ENCODE results near the gene FNBP1L.

The FNBP1L gene

DNA sequence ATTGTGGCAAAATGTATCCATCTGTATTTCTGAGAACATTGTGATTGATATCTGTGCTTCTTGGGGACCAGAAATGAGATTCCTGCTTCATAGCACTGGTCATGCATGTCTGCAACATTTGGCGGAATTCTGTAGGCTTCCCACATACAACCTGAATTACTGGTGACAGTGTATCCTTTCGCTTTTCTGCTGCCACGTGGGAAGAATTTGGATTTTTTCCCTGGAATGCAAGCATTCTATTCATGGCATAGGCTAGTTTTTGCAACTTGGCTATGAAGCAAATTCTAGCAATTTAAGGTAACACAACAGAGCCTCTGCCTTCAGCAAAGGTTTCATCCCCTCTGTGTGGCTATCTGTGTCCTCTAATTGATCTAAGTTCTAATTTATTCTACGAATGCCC is 147.8 kb downstream of the FNBP1L start:
- no peak for DNase-seq

DNA sequence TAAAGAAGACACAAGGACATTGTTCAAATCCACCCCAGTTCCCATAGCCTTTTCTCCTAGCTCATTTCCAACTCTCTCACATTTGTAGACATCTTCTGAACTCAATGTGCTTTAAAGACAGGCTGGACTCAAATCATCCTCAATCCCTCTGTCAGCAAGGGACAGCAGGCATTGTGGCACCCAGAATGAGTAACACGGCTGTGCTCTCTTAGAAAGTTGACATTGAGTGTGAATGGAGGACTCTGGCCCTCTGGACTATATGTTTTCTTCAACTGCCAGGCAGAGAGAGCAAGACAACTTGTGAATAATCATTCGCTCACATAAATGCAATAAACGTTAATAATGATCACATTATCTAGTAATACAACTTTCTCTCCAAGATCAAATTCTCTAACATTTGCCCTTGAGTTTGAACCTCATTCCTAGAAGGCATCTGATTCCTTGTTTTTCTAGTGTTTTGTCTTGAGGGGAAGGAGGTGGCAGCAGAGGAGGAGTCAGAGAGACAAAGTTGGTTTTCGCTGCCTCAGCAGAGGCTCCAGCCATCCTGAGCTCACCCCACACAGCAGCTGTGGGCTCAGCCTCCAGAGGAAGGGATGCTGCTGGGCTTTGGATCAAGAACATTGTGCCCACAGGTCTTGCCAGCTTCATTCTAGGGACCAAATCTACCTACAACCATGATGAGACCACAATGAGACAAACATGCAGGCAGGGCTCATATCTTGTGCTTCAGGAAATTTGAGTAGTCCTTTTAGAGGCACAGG is 148.6 kb downstream of the FNBP1L start:
- DNase-seq, result no peak

DNA sequence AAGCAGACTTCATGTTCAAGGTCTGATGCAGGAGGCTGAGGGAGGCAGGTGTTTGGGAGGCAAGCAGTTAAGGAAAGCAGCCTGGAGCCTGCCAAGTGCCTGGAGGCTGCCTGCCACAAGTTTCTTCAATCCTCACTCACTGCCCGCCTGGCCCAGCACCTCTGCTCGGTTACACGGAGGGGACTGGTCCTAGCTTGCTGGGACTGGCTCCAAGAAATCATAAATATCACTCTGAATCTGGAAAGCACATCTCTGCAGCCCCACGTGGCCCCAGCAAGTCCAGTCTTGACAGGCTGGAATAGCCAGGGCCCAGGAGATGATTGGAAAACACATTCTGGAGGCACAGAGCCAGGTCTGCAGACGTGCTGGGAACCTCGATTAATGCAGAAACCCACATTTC is 149.8 kb downstream of the FNBP1L start:
- no peak for DNase-seq

DNA sequence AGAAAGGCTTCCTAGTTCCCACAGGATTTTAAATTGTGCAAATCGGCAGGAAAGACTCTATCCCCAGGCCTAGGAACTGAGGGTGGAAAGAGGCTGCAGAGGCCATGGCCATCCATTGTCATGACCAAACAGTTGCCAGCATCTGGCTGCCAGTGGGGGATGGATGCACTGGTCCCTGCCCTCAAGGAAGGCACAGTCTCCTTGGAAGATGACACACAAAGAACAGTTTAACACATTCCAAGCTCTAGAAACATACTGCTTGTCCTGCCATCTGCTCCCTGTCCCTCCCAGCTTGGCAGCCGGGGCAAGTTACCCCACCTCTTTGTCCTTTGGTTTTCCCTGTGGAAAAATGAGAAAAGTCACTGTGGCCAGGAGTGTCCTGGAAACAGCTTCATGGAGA is 150.5 kb downstream of the FNBP1L start:
- DNase-seq, result no peak

DNA sequence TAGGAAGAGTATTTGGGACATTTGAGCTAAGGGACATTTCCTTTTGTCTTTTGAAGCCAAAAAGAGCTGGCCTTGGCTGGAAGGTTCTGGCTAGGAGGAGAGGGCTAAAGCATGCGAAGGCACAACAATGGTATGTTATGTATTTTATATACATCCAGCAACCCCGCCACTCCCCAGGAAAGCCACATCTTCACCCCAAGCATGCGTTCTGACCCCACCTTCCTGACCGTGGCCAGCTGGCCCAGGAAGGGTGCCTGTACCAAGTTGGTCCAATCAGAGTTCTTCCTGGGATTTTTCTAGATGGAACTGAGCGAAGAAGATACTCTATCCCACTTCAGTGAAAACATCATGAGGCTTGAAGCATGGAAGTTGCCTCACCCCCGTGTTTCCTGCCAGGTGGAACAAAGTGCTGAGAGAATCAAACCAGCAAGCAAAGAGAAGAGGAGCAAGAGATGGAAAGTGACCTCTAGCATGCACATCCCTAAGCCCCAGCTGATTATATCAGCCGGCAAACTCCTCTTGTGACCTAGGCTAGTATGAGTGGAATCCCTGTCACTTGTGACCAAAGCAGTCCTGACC is 151.0 kb downstream of the FNBP1L start:
- no peak for DNase-seq

DNA sequence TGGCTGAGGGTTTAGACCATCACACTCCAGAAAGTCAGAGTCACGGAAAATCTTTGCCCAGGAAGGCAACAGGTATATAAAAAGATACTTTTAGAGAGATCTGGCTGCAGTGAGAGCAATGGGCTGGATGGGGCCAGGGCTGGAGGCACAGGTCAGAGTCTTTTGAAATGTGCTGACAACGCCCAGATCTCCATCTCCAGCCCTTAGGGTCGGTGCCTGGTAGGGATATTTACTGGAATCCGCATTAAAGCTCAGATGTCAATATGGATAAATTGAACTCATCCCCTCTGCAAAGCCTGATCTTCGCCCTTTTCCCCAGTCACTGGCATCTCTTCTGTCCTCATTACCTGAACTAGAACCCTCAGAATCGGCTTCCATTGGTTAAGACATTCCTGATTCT is 151.6 kb downstream of the FNBP1L start:
- no peak for DNase-seq

DNA sequence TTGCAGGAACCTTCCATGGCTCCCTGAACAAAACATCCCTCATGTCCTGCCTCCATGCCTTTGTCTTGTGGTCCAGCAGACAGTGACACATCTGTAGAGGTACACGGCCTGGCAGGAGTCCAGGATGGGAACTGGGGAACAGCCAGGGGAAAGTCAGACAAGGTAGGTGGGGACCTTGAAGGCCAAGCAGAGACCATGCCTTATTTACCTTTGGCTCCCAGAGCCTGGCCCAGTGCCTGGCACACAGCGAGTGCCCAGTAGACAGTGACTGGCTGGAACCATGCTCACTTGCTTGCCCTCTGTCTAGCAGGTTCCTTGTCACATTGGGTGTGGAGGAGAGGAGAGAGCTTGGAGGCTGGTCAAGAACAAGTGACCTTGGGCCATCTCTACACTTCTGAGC is 152.7 kb downstream of the FNBP1L start:
- no peak for DNase-seq

DNA sequence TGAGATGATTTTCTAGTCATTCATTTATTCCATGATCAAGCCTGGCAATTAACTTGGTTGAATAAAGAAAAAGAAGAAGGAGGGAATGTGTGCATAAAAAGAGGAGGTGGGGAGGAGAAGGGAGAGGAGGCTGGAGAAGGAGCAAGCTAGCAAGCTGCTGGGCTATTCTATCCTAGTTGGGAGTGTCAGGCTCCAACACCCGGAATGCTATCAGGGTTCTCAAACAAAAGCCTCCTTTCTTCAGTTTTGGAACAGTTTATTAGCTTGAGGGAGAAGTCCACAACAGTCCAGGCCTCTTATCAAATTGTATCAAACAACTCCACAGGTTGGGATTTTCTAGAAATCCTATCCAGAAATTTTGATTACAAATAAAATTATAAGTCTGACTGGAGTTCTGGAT is 153.8 kb downstream of the FNBP1L start:
- DNase-seq, result no peak

DNA sequence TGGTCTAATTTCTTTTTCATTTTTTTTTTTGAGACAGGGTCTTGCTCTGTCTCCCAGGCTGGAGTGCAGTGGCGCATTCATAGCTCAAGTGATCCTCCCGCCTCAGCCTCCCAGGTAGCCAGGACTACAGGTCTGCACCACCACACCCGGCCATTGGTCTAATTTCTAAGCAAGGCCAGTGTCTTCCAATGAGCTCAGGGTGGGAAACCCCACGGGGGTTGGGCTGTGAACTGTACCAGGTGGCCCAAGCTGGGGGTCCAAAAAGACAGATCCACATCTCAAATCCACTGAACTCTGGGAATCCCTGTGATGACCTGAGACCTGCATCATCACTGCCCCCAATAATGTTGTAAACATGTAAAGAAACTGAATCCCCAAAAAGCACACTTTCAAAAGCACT is 154.2 kb downstream of the FNBP1L start:
- no peak for DNase-seq

DNA sequence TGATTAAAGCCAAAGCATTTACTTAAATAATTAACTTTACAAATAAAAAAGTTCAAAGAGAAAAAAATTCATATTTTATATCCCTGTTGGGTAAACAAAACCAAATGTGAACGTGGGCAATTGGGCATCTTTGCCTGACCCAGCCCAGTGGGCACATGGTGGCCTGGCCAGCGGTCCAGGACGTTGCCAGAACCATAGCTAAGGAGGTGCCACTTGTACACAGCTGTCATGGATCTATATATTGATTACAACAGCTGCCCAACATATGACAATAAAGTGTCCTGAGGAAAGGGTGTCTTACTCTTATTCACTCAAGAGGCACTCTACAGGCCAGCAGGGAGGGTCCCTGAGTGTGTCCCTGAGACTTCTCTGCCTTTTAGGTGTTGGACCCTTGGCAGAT is 155.2 kb downstream of the FNBP1L start:
- no peak for DNase-seq

DNA sequence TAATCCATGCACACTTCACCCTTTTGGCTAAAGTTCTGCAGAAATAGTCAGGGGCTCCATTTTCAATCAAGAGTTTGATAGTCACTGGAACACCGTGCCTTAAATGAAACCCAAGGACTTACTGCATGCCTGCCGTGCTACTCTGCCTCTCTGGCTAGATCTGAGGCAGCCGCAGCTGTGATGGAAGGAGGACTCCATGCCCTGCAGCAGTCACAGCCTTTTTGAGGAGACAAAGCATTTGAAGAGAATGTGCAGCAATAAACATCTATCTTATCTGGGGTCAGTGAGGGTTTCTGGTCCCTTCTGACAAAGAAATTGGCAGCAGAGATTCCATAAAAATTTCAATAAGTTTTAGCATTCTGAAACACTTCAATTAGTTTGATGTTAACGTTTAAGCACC is 155.7 kb downstream of the FNBP1L start:
- DNase-seq, result no peak
